Measurements from ENCODE around the gene ATF1.

DNA sequence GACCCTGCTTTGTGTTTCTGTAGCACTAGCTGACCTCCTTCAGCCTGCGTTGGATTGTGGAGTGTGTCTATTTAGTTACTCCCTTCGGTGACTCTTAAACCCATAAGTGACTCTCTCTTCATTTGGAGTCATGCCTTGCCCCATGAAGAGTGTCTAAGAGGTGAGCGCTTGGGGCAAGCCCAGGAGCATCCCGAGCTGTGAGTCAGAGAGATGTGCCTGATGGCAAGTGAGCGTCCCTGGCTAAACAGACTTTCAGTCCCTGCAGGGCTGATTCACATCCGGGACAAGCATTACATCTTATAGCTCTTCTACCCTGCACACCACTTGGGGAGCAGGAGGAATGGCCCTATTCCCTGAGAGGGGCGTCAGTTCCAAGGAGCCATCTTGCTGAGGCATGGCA lies 24.3 kb upstream of the ATF1 start:
- TF ChIP-seq, protein P1, sequence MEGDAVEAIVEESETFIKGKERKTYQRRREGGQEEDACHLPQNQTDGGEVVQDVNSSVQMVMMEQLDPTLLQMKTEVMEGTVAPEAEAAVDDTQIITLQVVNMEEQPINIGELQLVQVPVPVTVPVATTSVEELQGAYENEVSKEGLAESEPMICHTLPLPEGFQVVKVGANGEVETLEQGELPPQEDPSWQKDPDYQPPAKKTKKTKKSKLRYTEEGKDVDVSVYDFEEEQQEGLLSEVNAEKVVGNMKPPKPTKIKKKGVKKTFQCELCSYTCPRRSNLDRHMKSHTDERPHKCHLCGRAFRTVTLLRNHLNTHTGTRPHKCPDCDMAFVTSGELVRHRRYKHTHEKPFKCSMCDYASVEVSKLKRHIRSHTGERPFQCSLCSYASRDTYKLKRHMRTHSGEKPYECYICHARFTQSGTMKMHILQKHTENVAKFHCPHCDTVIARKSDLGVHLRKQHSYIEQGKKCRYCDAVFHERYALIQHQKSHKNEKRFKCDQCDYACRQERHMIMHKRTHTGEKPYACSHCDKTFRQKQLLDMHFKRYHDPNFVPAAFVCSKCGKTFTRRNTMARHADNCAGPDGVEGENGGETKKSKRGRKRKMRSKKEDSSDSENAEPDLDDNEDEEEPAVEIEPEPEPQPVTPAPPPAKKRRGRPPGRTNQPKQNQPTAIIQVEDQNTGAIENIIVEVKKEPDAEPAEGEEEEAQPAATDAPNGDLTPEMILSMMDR (IDR thresholded peaks at IDR 0.05), result no peak
- TF ChIP-seq POLR2A (IDR thresholded peaks at IDR 0.05), result no peak

Measured in adrenal gland (tissue), 5 donors.